Kidney (tissue), 14 donors: ENCODE results near the gene HINT3. TPM values are rescaled to one million over a fixed set of nuclear protein-coding genes. Genes with fewer than 3 reads are reported as not detected.
"Not testable (repeated sequence)": the region's sequence is repeated elsewhere in the genome, so short reads cannot be mapped to it uniquely, and the experiment has no call there.

Experiments
- DNase-seq, 5 donors: peaks; one replicate each; pipeline ENCODE4 v3.0.0-alpha.2; 2013 to 2020
- FAIRE-seq: peaks from 2 replicates; lab custom pipeline; 2012; peaks lifted over from hg19 to GRCh38; lab: Jason Lieb, UNC
- H3K27ac ChIP-seq, 2 donors: one replicate each; pipeline ENCODE4 v1.7.0; 2013; ENCODE audit warnings: low read depth in 2 of 2, low read length in 2 of 2, inconsistent platforms in 1 of 2
- H3K27me3 ChIP-seq: one replicate; pipeline ENCODE4 v1.7.1; 2013; ENCODE audit warnings: low read length, inconsistent platforms; ENCODE audit not compliant: control insufficient read depth, insufficient read depth
- H3K36me3 ChIP-seq, 3 donors: one replicate each; pipeline versions ENCODE4 v1.7.0 to v1.7.1; 2013; ENCODE audit warnings: low read length in 3 of 3, control low read depth in 1 of 3, inconsistent platforms in 1 of 3; ENCODE audit not compliant: insufficient read depth in 3 of 3, control insufficient read depth in 2 of 3
- H3K4me1 ChIP-seq, 3 donors: one replicate each; pipeline versions ENCODE4 v1.7.0 to v1.7.1; 2013; ENCODE audit warnings: low read length in 3 of 3, inconsistent platforms in 1 of 3, low read depth in 1 of 3; ENCODE audit not compliant: control insufficient read depth in 2 of 3, insufficient read depth in 2 of 3
- H3K4me3 ChIP-seq, 3 donors: one replicate each; pipeline versions ENCODE4 v1.7.0 to v1.8.1; 2013; ENCODE audit warnings: low read length in 3 of 3, control low read depth in 1 of 3, inconsistent platforms in 1 of 3
- H3K9ac ChIP-seq, 3 donors: one replicate each; pipeline versions ENCODE4 v1.7.0 to v1.7.1; 2013; ENCODE audit warnings: low read length in 3 of 3, control low read depth in 1 of 3, inconsistent platforms in 1 of 3
- H3K9me3 ChIP-seq, 3 donors: one replicate each; pipeline versions ENCODE4 v1.7.0 to v1.7.1; 2013; ENCODE audit warnings: low read length in 3 of 3, control low read depth in 1 of 3, inconsistent platforms in 1 of 3; ENCODE audit not compliant: control insufficient read depth in 2 of 3, insufficient read depth in 1 of 3
- intact Hi-C: fragments of 100-400 bp; cut with DNase I; formaldehyde crosslinking; loops from one replicate; pipeline ENCODE4 v1.11.1; 2022
- polyA plus RNA-seq: library from polyadenylated mRNA; stranded (reverse); fragments of 350-450 nt; fragmentation: Illumina TruSeq; extraction: RNeasy Lipid Tissue Mini Kit (QIAGEN cat#74804); gene quantifications from one replicate; pipeline ENCODE4 v1.2.3, GENCODE V29; 2014; ENCODE audit warnings: low read depth, low replicate concordance; ENCODE audit not compliant: insufficient read depth
- total RNA-seq: library from RNA; stranded (reverse); fragmentation: NEBNext Ultra II Directional; extraction: Animal tissue kit (Norgen Biotek cat#: 25700); gene quantifications from one replicate; pipeline ENCODE4 v1.2.1, GENCODE V29; 2021
- TF ChIP-seq, protein P1 (sequence below): IDR thresholded peaks from 3 replicates; pipeline ENCODE4 v1.5.1; 2012; ENCODE audit warnings: mild to moderate bottlenecking, moderate library complexity, borderline replicate concordance; ENCODE audit not compliant: insufficient read depth; ENCODE audit errors: extremely low read depth
- donor health status: control.
- donor health status: control.
- donor health status: control.
- donor health status: control.
- donor health status: control.
- donor health status: DM: yes; HTN: yes; CAD: no.
- donor health status: Normal renal cell carcinoma (clear cell type).

HINT3 gene
- total and polyA plus RNA-seq, 2 donors from 2014 or later, result 18.9 to 21.4 TPM

GRCh38 chr6:125949069-125949468 is 7.5 kb upstream of the HINT3 start:
- TF ChIP-seq, protein P1, sequence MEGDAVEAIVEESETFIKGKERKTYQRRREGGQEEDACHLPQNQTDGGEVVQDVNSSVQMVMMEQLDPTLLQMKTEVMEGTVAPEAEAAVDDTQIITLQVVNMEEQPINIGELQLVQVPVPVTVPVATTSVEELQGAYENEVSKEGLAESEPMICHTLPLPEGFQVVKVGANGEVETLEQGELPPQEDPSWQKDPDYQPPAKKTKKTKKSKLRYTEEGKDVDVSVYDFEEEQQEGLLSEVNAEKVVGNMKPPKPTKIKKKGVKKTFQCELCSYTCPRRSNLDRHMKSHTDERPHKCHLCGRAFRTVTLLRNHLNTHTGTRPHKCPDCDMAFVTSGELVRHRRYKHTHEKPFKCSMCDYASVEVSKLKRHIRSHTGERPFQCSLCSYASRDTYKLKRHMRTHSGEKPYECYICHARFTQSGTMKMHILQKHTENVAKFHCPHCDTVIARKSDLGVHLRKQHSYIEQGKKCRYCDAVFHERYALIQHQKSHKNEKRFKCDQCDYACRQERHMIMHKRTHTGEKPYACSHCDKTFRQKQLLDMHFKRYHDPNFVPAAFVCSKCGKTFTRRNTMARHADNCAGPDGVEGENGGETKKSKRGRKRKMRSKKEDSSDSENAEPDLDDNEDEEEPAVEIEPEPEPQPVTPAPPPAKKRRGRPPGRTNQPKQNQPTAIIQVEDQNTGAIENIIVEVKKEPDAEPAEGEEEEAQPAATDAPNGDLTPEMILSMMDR, result no peak
- H3K4me3 ChIP-seq, result no peak overlapping the region
- no peak overlapping the region for H3K27ac ChIP-seq
- no peaks in the 10 kb centered on the region for H3K27me3 ChIP-seq
- no peaks in the 10 kb centered on the region for H3K36me3 ChIP-seq
- no peak overlapping the region for H3K9ac ChIP-seq
- FAIRE-seq (no peak), DNase-seq (no peak)
- no peaks in the 10 kb centered on the region for H3K9me3 ChIP-seq
- intact Hi-C loops, result no loop called here
- H3K4me1 ChIP-seq, result no peaks in the 10 kb centered on the region

GRCh38 chr6:125950293-125950692 is 6.3 kb upstream of the HINT3 start:
- Histone ChIP-seq H3K9me3 (no peaks in the 10 kb centered on the region), H3K4me1 (no peaks in the 10 kb centered on the region), H3K9ac (no peak overlapping the region), H3K27me3 (no peaks in the 10 kb centered on the region), H3K4me3 (no peak overlapping the region), H3K36me3 (no peaks in the 10 kb centered on the region), H3K27ac (no peak overlapping the region)
- DNase-seq (no peak), FAIRE-seq (no peak)
- TF ChIP-seq, protein P1, result no peak
- intact Hi-C loops, result no loop called here

GRCh38 chr6:125950716-125951115 is 5.9 kb upstream of the HINT3 start:
- H3K27me3 ChIP-seq, H3K4me1 ChIP-seq, H3K36me3 ChIP-seq, H3K4me3 ChIP-seq, H3K9ac ChIP-seq, H3K9me3 ChIP-seq, intact Hi-C loops, H3K27ac ChIP-seq, DNase-seq, FAIRE-seq: not testable (repeated sequence)

DNA sequence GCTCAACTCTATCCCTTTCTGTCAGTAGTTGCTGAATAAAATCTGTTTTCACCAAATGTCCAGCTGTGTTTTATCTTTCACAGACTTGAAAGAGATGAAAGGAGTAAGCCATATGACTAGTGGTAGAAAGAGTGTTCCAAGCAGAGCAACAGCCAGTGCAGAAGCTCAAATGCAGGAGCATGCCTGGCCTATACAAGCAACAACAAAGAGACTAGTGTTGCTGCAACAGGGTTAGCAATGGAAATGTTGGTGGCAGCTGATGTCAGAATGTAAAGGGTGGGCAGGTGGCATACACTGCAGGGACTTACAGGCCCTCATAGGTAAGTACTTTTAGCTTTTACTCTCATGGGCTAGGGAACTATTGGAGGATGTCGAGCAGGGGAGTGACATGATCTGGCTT is 5.2 kb upstream of the HINT3 start:
- intact Hi-C loops, result no loop called here
- Histone ChIP-seq H3K27ac (no peak overlapping the region), H3K4me3 (no peak overlapping the region), H3K9me3 (no peaks in the 10 kb centered on the region), H3K36me3 (no peaks in the 10 kb centered on the region), H3K9ac (no peak overlapping the region), H3K27me3 (no peaks in the 10 kb centered on the region), H3K4me1 (peaks cover 0 to 4% (median 0%) of the 10 kb centered on the region in 3 donors)
- DNase-seq (no peak), FAIRE-seq (no peak)
- TF ChIP-seq, protein P1, result no peak
